ENCODE measurements around the gene NAA80.

NAA80 gene

GRCh38 chr3:50254577-50255250 lies 44.5 kb downstream of the NAA80 start:
- DNase-seq, result no peak

- no peak for DNase-seq
Measured at GRCh38 chr3:50251220-50251619, 48.0 kb downstream of the NAA80 start.

- DNase-seq, result peak; percentile 38
Measured at GRCh38 chr3:50250514-50250913, 48.7 kb downstream of the NAA80 start.

- DNase-seq, result no peak
Measured at GRCh38 chr3:50249457-50249856, 49.7 kb downstream of the NAA80 start.

GRCh38 chr3:50248387-50248786 lies 50.8 kb downstream of the NAA80 start:
- DNase-seq, result peak; percentile 39

- peak; percentile 54 for DNase-seq
Measured at GRCh38 chr3:50246517-50246954, 52.7 kb downstream of the NAA80 start.
